GM13976 (cell line): ENCODE measurements around the gene ESR1.

Experiments used
- DNase-seq: peaks from one replicate; pipeline ENCODE4 v3.0.0; 2012; ENCODE audit warnings: low spot score
- CTCF ChIP-seq: IDR thresholded peaks from 2 replicates; pipeline ENCODE4 v1.5.1; 2012; ENCODE audit warnings: borderline replicate concordance, mild to moderate bottlenecking; ENCODE audit not compliant: insufficient read depth; ENCODE audit errors: extremely low read depth, missing control alignments, control extremely low read depth
- in situ Hi-C: fragments of 300-500 bp; cut with MboI; formaldehyde crosslinking; loops from one replicate; pipeline ENCODE4 v1.12.0; 2022; ENCODE audit warnings: low sequenced_read_pairs, mixed read lengths, inconsistent platforms; ENCODE audit not compliant: unreplicated experiment

ESR1 gene

GRCh38 chr6:152052061-152052460 is 244.6 kb downstream of the ESR1 start:
- DNase-seq: no peak
- in situ Hi-C loops: no loop called here
- TF ChIP-seq CTCF: no peak

- DNase-seq: no peak
- no peak for TF ChIP-seq CTCF
- in situ Hi-C loops: no loop called here
Measured at GRCh38 chr6:152053332-152053731, 245.8 kb downstream of the ESR1 start.

- DNase-seq: no peak
- in situ Hi-C loops: no loop called here
- TF ChIP-seq CTCF: no peak
Measured at GRCh38 chr6:152054441-152054840, 247.0 kb downstream of the ESR1 start.

GRCh38 chr6:152055517-152055916 is 248.0 kb downstream of the ESR1 start:
- no peak for TF ChIP-seq CTCF
- in situ Hi-C loops: no loop called here
- no peak for DNase-seq

- TF ChIP-seq CTCF: no peak
- DNase-seq: no peak
- in situ Hi-C loops: no loop called here
Measured at GRCh38 chr6:152057832-152058498, 250.5 kb downstream of the ESR1 start.

GRCh38 chr6:152059909-152060308 is 252.4 kb downstream of the ESR1 start:
- TF ChIP-seq CTCF: no peak
- DNase-seq: no peak
- in situ Hi-C loops: no loop called here
